ENCODE data around the gene IFNW1.
"Not testable (repeated sequence)": the region's sequence is repeated elsewhere in the genome, so short reads cannot be mapped to it uniquely, and the experiment has no call there.

IFNW1 gene

DNA sequence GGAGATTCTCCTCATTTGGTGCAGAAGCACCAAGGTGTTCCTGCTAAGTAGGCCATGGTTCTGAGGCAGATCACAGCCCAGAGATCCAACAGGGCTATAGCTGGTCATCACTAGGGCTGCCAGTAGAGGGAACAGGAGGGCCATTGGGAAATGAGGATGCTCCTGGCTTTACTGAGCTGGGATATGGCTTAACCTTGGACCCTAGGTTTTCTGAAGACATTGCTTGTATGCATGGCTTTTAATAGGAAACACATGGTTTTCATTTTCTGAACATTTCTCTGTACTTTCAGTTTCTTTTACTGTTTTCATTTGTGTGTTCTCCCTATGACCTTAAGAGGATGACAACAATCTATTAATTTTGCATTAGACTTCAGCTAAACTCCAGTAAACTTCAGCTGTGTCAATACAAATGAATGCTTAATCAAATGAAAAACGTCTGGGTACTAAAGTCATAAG is at the start of gene IFNW1:
TSS of gene IFNW1 (minus strand) at position 406 of the 456 bp plus-strand sequence. CDS start at position 144, 262 bp downstream.
- DNase-seq = no peak

DNA sequence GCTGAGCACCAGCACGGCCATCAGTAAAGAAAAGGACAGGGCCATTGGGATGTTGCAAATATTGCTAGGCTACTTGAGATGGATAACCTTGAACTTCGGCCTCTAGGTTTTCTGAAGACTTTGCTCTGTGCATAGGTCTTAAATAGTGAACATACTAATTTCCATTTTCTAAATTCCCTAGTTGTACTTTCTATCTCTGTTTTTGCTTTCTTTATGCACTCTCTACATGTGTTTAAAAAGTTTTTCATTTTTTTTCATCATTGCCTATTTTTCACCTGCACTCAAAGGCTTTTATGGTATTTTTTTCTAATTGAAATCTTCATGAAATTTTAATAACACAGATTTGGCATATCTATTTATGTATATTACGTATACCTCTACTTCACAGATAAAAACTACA is 45.9 kb upstream of the IFNW1 start, which contains the start of gene IFNA4:
TSS of gene IFNA4 (minus strand) at position 101 of the 400 bp plus-strand sequence. CDS start at position 45, 56 bp downstream.
- not testable (repeated sequence) for DNase-seq

DNA sequence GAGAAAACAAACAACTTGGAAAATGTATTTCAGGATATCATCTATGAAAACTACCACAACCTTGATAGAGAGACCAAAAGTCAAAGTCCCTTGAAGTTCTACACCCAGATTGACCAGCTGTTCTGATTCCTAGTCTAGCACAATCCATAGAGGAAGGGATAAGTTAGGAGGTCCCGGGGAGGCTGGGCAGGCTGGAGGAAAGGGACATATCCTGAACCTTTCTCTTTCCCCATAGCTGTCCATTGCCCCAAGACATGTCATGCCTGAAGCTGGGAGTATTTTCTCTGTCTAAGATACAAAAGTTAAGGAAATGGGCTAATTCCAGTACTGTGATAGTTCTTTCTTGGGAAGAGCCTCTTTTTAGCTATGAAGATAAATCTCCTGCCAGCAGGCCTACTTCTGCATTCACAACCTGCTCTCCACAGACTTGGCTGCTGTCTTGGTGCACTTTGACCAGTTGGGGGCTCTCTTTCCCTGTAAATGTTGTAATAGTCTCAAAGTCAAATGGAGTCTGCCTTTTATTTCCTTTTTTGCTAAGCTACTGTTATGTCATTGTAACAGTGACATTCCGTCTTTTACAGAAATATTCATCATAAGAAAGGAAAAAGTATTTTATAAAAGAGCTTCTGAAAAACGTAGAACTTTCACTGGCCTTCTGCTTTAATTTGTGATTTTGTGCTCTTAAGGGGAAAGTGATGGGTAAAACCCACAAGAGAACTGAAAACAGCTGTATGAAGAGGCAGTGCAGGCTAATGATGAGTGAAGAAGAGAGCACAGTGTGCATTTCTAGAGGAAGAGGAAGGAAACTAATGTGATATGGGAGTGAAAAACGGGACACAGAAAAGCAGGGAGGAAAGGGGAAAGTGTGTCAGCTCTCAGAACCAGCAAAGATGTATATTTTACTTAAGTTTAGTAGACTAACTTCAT is 41.4 kb upstream of the IFNW1 start:
- DNase-seq = not testable (repeated sequence)

DNA sequence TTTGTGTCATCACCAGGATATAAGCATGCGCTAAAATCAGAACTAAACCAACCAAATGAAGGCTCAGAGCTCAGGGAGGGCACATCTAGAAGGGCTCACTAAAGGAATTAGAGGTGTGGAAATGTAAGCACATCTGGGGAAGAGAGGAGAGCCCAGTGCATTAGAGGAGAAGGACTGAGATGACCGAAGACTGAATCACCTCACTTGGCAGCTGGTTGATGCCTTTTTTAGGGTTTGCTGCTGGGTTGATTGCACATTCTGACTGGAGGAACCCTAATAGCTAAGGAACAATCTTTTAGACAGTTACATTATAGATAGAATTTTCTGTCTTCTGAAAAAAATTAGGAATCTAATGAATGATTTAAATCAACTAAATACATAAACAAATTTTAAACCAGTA is 33.0 kb upstream of the IFNW1 start:
- DNase-seq = no peak

DNA sequence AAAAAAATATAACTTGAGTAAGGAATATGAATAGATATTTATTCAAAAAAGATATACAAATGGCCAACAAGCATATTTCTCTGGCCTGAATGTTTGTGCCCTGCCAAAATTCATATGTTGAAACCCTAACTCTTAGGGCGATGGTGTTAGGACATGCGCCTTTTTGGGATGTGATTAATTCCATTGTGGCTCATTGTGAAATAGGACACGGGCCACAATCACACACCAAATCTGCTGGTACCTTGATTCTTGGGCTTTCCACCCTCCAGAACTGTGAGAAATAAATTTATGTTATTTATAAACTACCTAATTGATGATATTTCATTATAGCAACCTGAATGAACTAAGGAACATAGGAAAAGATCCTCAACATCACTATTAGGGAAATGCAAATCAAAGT is 30.5 kb upstream of the IFNW1 start:
- no peak for DNase-seq

DNA sequence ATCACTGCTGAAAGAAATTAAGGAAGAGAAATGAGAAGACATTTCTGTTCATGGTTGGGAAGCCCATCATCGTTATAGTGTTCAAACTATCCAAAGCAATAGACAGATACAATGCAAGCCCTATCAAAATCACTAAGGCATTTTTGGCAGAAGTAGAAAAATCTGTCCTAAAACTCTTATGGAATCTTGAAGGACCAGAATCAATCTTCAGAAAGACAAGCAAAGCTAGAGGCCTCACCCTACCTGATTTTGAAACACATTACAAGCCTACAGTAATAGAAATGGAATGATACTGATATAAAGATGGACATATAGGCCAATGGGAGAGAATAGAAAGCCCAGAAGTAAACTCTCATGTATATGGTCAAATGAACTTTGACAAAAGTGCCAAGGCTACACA is 29.7 kb upstream of the IFNW1 start:
- DNase-seq = no peak

DNA sequence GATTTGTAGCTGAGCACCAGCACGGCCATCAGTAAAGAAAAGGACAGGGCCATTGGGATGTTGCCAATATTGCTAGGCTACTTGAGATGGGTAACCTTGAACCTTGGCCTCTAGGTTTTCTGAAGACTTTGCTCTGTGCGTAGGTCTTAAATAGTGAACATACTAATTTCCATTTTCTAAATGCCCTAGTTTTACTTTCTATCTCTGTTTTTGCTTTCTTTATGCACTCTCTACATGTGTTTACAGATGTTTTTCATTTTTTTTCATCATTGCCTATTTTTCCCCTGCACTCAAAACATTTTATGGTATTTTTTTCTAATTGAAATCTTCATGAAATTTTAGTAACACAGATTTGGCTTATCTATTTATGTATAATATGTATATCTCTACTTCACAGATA is 24.9 kb upstream of the IFNW1 start, which contains the start of gene IFNA21:
TSS of gene IFNA21 (minus strand) at position 101 of the 400 bp plus-strand sequence. CDS start at position 53, 48 bp downstream.
- DNase-seq = not testable (repeated sequence)

DNA sequence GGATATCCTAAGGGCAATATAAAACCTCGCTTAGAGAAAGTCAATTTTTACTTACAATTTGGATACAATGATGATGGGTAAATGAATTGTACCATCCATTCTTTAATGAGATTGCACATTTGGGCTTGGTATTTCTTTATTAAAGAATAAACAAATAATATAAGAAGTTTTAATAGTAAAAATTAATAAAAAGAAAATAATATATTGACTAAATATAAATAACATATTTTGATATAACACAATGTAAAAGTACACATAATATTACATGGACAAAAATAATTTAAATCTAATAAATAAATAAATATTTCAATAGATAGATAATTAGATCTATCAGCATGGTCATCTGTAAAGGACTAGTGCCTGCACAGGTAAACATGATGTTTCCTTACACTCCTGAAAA is 23.9 kb upstream of the IFNW1 start:
- DNase-seq = no peak

DNA sequence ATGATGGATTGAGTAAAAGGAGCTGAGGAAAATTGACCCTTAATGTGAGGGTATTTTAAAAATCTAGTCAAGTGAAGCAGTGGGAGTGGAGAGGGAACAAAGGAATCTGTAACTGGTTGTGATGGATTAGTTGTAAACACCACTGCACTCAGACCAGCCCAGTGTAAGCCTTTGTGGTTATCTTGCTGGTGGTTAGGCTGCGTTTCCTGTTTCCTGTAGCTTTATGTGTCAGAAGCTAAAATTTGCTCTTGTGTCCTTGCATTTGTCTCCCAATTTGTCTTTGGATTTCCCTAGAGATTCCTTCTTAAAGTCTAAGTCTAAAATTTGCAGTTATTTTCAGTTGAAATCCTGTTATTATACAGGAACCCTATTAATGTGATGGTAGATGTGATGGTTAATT is 18.5 kb upstream of the IFNW1 start:
- DNase-seq = no peak

DNA sequence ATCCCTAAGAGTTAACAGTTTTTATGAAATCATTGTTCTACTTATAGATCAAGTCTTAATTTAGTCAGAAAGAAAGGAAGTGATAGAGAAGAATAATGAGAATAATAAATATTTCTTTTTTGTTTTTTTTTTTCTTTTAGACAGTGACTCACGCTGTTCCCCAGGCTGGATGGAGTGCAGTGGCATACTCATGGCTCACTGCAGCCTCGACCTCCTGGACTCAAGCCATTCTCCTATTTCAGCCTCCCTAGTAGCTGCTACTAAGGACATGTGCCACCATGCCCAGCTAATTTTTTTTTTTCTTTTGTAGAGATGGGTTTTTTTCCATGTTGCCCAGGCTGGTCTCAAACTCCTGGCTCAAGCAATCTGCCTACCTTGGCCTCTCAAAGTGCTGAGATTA is 13.9 kb upstream of the IFNW1 start:
- no peak for DNase-seq

DNA sequence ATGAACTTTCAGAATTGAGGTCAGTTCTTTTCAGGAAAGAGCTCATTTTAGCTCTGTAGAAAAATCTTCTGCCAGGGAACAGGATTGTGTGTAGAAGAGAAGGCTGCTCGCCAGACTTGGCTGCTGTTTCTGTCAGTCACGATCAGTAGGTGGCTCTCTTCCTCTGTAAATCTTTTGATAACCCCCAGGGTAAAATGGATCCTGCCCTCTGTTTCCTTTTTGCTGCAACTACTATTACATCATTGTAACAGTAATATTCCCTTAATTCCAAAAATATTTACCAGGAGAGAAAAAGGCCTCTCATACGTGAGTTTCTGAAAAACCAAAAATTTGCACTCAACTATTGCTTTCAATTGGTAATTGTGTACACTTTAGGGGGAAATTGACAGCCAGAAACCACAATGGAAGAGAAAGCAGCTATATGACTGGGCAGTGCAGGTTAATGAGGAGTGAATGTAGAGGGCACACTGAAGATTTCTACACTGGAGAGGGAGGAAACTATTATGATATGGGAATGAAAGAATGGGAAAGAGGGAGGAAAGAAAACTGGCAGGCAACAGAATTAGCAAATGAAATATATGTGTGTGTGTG is 12.5 kb upstream of the IFNW1 start:
- no peak for DNase-seq

DNA sequence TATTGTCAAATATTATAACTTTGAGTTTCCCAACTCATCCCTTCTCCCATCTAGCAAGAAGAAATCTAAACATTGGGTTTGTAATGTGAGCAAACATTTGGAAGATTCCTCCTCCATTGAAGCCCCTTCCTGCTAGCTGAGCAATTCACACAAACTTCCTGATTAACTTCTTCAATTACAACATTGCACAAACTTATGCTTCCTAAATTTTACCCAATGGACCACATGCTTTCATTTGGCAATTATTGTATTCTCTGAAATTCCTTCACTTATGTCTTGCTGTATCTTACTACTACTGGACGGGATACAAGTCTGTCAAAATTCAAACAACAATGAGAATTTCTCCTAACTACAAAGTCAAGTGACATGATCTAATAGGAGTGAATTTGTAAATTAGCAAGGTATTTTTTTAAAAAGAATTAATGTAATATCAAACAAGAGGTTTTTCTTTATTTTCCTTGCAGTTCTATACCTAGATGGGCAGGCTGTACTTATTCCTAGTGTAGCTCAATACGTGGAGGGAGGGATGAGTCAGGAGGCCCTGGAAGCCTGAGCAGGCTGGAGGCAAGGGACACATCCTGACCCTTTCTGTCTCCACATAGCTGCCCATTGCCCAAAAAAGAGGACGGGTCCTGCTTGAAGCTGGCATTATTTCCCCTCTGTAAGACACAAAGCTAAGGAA is 11.8 kb upstream of the IFNW1 start:
- DNase-seq = no peak

DNA sequence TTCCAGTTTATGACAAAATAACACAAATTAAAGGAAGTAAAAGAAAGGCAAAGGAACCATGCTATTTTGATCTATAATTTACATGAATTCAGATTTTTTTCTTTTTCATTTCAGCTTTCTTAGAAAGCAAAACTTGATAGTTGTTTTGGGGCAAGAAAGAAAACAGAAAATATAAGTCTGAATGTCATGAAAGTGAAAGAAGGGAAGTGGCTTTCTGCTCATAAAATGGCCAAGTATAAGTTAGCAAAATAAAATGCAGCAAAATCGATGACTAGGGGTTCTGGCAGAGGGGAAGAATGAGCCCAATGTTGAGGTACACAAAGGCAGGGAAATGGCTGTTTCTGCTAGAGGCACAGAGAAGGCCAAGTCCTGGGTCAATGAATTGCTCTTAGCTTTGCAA is 3.0 kb upstream of the IFNW1 start:
- no peak for DNase-seq

DNA sequence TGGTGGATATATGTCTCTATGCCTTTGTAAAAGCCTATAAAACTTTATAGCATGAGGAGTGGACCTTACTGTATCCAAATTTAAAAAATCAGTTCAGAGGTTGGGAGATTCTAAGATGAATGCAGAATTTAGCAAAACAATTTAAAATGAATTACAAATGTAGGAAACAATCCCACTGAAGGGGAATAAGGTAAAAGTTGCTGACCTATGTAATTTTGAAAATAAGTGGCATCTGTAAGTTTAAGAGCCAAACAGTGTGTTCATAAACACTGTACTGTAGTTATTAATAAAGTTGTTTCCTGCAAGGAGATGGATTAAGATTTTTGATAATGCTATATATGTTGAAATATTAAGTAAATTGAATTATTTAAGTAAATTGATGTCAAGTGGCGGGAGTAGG is 4.6 kb downstream of the IFNW1 start:
- no peak for DNase-seq

DNA sequence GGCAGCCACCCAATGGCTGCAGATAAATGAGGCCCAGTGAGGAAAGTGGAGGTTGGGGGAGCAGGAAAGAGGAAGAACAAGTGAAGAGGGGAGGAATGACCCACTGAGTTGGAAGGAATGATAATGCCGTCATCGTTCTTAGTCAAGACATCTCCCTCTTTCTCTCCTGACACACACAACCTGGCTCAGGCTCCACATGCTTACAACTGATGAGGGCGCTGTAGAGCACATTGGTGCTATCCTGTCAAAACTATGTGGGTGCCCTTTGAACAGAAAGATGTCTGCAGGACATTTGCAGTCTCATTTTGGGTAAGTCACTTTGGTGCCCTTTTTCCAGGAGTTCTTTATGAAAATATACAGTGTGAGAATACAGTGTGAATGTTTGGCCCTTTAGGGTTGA is 5.9 kb downstream of the IFNW1 start:
- no peak for DNase-seq

DNA sequence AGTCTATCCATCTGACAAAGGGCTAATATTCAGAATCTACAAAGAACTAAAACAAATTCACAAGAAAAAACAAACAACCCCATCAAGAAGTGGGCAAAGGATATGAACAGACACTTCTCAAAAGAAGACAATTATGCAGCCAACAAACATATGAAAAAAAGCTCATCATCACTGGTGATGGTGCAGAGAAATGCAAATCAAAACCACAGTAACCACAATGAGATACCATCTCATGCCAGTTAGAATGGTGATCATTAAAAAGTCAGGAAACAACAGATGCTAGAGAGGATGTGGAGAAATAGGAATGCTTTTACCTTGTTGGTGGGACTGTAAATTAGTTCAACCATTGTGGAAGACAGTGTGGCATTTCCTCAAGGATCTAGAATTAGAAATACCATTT is 13.4 kb downstream of the IFNW1 start:
- DNase-seq = not testable (repeated sequence)

DNA sequence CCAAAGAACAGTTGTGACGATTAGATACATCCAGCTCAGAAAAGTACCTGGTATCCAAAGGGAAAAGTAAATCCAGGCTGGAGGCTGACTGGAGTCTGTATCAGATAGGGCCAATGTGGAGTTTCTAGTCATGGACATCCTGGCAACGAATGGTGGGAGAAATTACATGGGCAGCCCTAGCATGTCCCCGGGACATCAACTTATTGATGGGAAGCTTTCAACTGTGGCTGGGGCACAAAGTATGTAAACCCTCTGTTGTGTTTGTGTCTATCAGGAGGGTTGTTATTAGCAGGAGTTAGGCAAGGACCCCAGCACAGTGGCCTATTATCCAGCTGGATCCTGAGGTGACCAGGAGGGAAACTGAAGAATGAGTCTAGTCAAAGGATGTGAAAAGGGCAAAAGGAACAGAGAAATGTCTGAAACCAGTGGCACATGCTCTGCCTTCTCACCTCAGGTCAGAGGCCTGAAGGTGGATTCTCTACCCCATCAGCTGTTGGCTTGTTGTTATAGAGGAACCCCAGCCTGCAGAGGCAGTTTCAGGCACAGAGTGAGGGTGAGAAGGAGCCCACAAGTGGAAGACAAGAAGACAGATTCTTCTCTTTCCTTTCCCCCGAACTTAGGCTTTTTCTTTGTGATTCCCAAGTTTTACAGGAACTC is 19.9 kb downstream of the IFNW1 start:
- no peak for DNase-seq

DNA sequence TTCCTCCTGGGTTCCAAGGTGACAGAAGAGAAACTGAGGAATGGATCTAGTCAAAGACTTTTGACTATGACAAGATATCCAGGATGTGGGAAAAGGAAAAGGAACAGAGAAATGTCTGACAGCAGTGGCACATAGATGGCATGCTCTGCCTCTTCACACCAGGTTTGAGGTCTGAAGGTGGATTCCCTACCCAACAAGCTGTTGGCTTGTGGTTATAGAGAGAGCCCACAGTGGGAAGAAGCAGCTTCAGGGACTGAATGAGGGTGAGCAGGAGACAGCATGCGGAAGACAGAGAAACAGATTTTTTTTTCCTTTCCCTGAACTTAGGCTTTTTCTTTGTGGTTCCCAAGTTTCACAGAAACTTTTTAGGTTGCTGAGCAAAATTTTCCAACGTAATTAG is 20.6 kb downstream of the IFNW1 start:
- no peak for DNase-seq

DNA sequence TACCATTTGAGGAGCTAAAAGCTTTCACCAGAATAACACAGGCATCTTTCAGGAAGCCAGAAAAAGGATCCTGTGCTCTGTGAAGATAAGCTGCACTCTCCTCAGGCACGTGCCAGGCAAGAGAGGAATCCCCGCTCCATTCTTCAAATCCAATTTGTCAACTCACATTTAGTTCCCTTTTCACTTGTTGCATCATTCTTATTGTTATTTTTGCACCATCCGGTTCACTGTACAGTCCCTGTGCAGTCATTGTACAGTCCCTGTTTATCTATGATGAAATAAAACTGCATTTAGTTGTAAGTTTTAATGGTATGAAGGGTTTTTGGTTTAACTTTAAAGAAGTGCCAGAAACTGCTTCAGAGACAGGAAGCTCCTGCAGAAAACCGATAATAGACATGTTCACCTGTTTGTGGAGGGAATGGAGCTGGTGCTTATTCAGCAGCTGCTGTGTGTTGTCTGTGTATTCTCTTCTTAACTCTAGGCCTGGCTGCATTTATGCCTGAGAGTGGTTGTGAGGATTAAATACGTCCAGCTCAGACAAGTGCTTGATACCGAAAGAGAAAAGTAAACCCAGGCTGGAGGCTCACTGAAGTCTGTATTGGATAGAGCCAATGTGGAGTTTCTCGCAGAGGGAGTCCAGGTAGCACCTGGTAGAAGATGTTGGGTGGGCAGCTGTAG is 22.4 kb downstream of the IFNW1 start:
- DNase-seq = no peak

DNA sequence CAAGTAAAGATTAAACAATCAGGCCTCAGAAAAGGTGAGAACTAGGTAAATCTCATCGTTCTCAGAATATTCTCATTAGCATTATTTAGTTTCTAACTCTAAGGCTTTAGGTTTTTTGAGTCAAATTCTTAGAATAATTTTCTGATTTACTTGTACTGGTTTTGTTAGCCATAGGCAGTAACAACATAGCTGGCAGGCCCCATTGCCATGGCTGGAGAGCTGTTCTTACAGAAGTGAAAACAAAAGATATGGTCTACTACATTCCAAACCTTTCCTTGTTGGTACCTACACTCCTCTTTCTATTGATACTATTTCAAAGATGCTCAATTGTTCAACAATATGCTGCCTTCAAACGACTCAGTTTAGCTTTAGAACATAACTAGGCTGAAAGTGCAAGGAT is 27.3 kb downstream of the IFNW1 start:
- no peak for DNase-seq

DNA sequence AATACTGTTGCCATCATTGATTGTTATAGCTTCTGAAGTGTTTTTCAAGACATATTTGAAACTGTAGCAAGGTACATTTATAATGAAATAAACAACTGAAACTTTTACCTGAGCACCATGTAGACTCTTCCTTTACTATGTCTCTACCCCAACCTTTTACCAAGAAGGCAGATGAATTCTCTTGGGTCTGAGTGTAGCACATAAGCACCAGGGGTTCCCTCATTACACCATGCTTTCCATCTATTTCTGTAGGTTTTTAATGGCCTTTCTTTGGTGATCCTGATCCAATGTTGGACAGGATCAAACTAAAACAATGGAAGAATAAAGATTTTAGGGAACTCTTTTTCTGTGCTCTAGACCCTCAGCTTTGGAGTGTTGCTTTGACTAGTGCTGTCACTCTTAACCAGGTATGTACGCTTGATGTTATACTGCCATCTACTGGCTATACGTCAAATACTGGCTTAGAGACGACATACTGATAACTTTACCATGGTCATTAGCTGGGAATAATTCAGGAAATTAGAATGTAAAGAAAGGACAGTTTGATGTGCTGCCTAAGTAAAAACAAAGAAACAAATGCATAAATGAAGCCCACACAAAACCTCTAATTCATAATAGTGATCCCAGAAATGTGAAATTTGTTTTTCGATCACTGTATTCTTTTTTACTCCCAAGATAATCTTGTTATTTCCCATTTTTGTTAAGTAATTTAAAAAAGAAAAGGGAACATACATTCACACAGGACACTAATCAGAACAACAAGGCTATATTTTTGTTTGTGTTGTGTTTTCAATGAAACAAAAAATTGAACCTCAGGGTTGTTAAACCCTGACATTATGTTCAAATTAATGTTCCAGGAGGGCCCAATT is 30.7 kb downstream of the IFNW1 start:
- peak; percentile 27 for DNase-seq

All from NCI-H2029 (cell line).